HG03039 (cell line): ENCODE results near the gene TECPR2.
"Not testable (repeated sequence)": the region's sequence is repeated elsewhere in the genome, so short reads cannot be mapped to it uniquely, and the experiment has no call there.

ENCODE experiments used
- ATAC-seq: cut with Tn5 transposase; IDR thresholded peaks from one replicate; pipeline ENCODE4 v1.9.1; 2021; ENCODE audit warnings: mild to moderate bottlenecking, moderate library complexity; ENCODE audit not compliant: unreplicated experiment

TECPR2 gene

GRCh38 chr14:102523569-102524450, 161.1 kb downstream of the TECPR2 start:
- ATAC-seq = no peak

- peak; percentile 96 for ATAC-seq
Measured at GRCh38 chr14:102524451-102525218, 161.9 kb downstream of the TECPR2 start.

- ATAC-seq = no peak
Measured at GRCh38 chr14:102525219-102525928, 162.6 kb downstream of the TECPR2 start.

- ATAC-seq = no peak
Measured at GRCh38 chr14:102525929-102526497, 163.3 kb downstream of the TECPR2 start.

- no peak for ATAC-seq
Measured at GRCh38 chr14:102528431-102529170, 165.9 kb downstream of the TECPR2 start.

- ATAC-seq = no peak
Measured at GRCh38 chr14:102530828-102531478, 168.2 kb downstream of the TECPR2 start.

GRCh38 chr14:102532204-102532658, 169.5 kb downstream of the TECPR2 start:
- ATAC-seq = no peak

GRCh38 chr14:102537981-102538601, 175.3 kb downstream of the TECPR2 start:
- no peak for ATAC-seq

- no peak for ATAC-seq
Measured at GRCh38 chr14:102538602-102539543, 176.1 kb downstream of the TECPR2 start.

GRCh38 chr14:102539544-102540314, 177.0 kb downstream of the TECPR2 start:
- no peak for ATAC-seq

- no peak for ATAC-seq
Measured at GRCh38 chr14:102540315-102541028, 177.7 kb downstream of the TECPR2 start.

- not testable (repeated sequence) for ATAC-seq
Measured at GRCh38 chr14:102541029-102541491, 178.3 kb downstream of the TECPR2 start.

- no peak for ATAC-seq
Measured at GRCh38 chr14:102541771-102542170, 179.0 kb downstream of the TECPR2 start.

GRCh38 chr14:102544046-102544746, 181.5 kb downstream of the TECPR2 start:
- ATAC-seq = no peak

- ATAC-seq = no peak
Measured at GRCh38 chr14:102544747-102545460, 182.2 kb downstream of the TECPR2 start.
